D721Med (cell line): ENCODE results near the gene TFPI2.

Source experiments
- DNase-seq: peaks from one replicate; pipeline ENCODE4 v3.0.0; 2011; ENCODE audit warnings: low spot score; ENCODE audit not compliant: insufficient read length
- FAIRE-seq: peaks from 2 replicates; lab custom pipeline; 2011; peaks lifted over from hg19 to GRCh38; lab: Jason Lieb, UNC
- TF ChIP-seq, protein P1 (sequence below): IDR thresholded peaks from 2 replicates; pipeline ENCODE4 v1.5.1; 2012; ENCODE audit warnings: mild to moderate bottlenecking, control low read depth; ENCODE audit not compliant: insufficient read depth; ENCODE audit errors: missing control alignments

TFPI2 gene

GRCh38 chr7:93895859-93896600, 5.5 kb upstream of the TFPI2 start:
- DNase-seq (no peak), FAIRE-seq (peak; percentile 32)
- TF ChIP-seq, protein P1, sequence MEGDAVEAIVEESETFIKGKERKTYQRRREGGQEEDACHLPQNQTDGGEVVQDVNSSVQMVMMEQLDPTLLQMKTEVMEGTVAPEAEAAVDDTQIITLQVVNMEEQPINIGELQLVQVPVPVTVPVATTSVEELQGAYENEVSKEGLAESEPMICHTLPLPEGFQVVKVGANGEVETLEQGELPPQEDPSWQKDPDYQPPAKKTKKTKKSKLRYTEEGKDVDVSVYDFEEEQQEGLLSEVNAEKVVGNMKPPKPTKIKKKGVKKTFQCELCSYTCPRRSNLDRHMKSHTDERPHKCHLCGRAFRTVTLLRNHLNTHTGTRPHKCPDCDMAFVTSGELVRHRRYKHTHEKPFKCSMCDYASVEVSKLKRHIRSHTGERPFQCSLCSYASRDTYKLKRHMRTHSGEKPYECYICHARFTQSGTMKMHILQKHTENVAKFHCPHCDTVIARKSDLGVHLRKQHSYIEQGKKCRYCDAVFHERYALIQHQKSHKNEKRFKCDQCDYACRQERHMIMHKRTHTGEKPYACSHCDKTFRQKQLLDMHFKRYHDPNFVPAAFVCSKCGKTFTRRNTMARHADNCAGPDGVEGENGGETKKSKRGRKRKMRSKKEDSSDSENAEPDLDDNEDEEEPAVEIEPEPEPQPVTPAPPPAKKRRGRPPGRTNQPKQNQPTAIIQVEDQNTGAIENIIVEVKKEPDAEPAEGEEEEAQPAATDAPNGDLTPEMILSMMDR, result no peak

DNA sequence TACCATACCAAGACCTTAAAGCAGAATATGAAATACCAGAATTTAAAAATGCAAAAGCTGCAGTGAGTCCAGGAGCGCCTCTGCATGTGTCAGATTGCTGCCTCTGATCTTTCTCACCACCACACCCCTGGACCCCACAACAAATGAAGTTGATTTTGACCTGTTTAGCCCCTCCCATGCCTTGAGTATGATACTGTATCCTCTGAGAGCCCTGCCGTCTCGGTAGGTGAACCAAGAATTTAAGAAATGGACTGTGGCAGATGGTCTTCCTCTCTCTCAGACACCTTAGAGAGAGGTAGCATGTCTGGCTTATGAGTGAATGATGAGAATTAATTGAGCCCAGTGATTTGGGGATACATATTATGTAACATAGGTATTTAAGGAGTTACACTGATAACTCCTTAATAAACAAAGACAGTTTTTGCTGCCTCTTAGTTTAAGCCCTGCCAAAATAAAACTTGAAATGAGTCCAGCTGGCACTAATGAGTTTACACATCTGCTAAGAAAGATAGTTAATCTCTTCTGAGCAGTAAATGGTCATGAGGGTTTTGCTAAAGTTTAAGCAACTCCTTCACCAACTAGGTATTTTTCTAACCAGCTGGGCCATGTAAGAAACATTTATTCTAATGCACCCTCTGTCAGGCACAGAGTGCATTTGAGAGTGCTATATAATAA, 4.5 kb upstream of the TFPI2 start:
- FAIRE-seq, result peak; percentile 44
- TF ChIP-seq, protein P1, result no peak

DNA sequence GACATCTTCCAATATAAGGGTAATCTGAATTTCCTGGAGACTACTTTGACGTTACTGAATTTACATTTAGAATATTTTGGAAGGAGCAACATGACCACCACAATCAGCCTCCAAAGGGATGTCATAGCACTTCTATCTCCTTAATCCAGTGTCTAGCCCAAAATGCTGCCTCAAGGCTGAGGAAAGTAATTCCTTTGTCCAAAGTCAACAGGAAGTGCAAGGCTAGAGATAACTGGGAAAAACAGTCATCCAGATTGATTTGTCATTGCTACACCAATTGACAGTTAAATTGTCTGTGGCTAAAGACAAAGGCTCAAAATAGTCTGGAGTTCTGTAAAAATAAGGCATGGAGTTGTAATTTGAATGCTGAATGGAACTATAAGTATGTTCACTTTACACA, 3.9 kb upstream of the TFPI2 start:
- DNase-seq, result no peak
- no peak for FAIRE-seq

More for the DNA sequence above, 4.5 kb upstream of the TFPI2 start:
- DNase-seq, result no peak

GRCh38 chr7:93890041-93890463, 501 bp downstream of the TFPI2 start:
- DNase-seq (no peak), FAIRE-seq (no peak)
- TF ChIP-seq, protein P1, result no peak

More for the DNA sequence above, 3.9 kb upstream of the TFPI2 start:
- TF ChIP-seq, protein P1, result no peak

DNA sequence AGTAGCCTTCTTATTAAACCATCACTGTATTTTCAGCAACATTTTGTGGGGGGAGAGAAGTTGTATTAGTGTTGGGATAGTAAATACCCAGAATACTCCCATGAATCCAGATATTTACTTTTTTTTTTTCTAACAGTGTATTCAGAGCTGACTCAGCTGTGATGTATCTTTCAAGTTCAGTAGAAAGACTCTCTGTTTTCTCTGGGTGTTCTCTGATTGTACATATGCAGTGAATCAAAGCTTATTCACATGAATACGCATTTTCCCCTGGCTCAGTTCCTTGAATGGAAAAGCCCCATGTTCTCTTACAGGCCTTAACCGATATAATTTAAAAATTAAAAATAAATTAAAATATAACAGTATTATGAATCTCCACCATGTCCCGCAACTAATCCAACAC, 1.3 kb downstream of the TFPI2 start:
- DNase-seq, result no peak
- FAIRE-seq, result no peak
- TF ChIP-seq, protein P1, result no peak

- DNase-seq (no peak), FAIRE-seq (no peak)
- TF ChIP-seq, protein P1, result no peak
Measured at GRCh38 chr7:93884541-93884940, 6.0 kb downstream of the TFPI2 start.

DNA sequence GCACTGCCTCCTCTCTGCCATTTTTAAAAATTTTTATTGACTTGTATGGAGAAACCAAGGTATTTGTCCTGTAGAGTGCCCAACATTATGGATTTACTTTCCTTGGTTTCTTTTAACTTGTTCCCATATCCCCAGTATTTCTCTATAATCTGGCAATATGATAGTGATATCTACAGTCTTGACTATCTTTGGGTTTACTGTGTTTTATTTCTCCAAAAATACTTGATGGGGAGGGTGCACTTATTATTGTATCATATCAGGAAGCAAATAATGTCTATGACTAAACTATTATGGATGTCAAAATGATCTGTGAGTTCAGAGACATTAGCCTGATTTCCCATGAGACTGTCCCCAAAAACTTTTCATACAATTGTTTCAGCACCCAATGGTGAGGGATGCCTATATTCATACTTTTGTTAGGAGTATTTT, 6.6 kb downstream of the TFPI2 start:
- TF ChIP-seq, protein P1, result no peak
- FAIRE-seq (no peak), DNase-seq (no peak)
